SK-N-MC (cell line): ENCODE results near the gene PARVB.

ENCODE experiments used
- EZH2 ChIP-seq: fragments of 200-600 bp; sonication (generic); IDR thresholded peaks from one replicate; pipeline ENCODE4 v1.6.1; 2017; ENCODE audit warnings: antibody characterized with exemption
- FOXP2 ChIP-seq: optimal IDR thresholded peaks from 2 replicates; pipeline ENCODE3; 2011; ENCODE audit warnings: mild to moderate bottlenecking, moderate library complexity; ENCODE audit not compliant: insufficient read depth; ENCODE audit errors: extremely low read length, control extremely low read depth
- POLR2AphosphoS5 ChIP-seq: IDR thresholded peaks from 2 replicates; pipeline ENCODE4 v1.6.1; 2012; ENCODE audit warnings: mild to moderate bottlenecking, low read depth, low read length, borderline replicate concordance

GRCh38 chr22:44165286-44165874 is 141.3 kb downstream of the PARVB start:
- TF ChIP-seq POLR2AphosphoS5: no peak
- TF ChIP-seq EZH2: no peak
- no peak for TF ChIP-seq FOXP2
